ENCODE measurements around the gene C5. TPM values are rescaled to one million over a fixed set of nuclear protein-coding genes. Genes with fewer than 3 reads are reported as not detected.
"Not testable (repeated sequence)": the region's sequence is repeated elsewhere in the genome, so short reads cannot be mapped to it uniquely, and the experiment has no call there.

C5 gene
- total and polyA plus RNA-seq, 5 donors from 2014 or later, result 0.31 to 1.5 (median 1.1) TPM; not detected in 1

DNA sequence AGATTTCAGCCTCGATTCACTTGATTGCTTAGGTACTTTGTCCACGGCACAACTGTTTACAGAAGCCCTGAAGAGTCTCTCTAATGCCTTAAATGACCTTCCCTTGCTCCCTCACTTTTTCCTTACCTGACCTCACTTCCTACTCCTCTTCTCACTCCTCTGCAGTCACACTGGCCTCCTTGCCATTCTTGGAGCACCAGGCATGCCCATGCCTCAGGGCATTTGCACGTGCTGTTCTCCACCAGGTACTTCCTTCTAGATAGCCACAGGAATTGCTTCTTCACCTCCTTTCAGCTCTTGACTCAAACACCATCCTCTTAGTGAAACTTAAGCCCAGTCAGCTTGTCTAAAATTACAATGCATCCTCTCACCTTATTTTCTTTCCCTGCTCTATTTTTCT lies 71.1 kb downstream of the C5 start:
- no peak overlapping the region for H3K27ac ChIP-seq (ENCODE audit: insufficient read depth, low read length, poor library complexity, severe bottlenecking)
- ATAC-seq (ENCODE audit: low read depth in 2 of 2), result no peak
- DNase-seq, result no peak
- H3K36me3 Mint-ChIP-seq, result no peaks in the 10 kb centered on the region
- H3K4me3 Mint-ChIP-seq, result no peak overlapping the region
- H3K36me3 ChIP-seq (ENCODE audit: control insufficient read depth, insufficient read depth, low read length), result no peaks in the 10 kb centered on the region
- no peaks in the 10 kb centered on the region for H3K9me3 ChIP-seq (ENCODE audit: control insufficient read depth in 2 of 2, low read length in 2 of 2)
- H3K27ac Mint-ChIP-seq, result peak overlapping the region in 1 of 3 donors; percentile 61
- H3K4me3 ChIP-seq (ENCODE audit: low read depth, low read length), result no peak overlapping the region
- H3K4me1 ChIP-seq (ENCODE audit: control insufficient read depth, insufficient read depth, low read length, poor library complexity, severe bottlenecking), result peaks cover 13% of the 10 kb centered on the region
- no peaks in the 10 kb centered on the region for H3K27me3 Mint-ChIP-seq
- no peaks in the 10 kb centered on the region for H3K27me3 ChIP-seq (ENCODE audit: control insufficient read depth, insufficient read depth, low read length)
- H3K4me1 Mint-ChIP-seq, result peaks cover 15 to 17% (median 16%) of the 10 kb centered on the region in 4 donors
- no peaks in the 10 kb centered on the region for H3K9me3 Mint-ChIP-seq

DNA sequence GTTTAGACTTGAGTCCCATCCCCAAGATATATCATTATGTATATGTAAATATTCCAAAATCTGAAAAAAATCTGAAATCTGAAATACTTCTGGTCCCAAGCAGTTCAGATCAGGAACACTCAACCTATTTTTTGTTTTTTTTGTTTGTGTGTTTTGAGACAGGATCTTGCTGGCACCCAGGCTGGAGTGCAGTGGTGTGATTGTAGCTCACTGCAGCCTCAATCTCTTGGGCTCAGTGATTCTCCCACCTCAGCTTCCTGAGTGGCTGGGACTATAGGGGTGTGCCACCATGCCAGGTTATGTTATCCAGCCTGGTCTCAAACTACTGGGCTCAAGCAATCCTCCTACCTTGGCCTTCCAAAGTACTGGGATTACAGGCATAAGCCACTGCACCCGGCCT lies 72.8 kb downstream of the C5 start:
- no peak overlapping the region for H3K27ac Mint-ChIP-seq
- no peaks in the 10 kb centered on the region for H3K9me3 Mint-ChIP-seq
- ATAC-seq (ENCODE audit: low read depth in 2 of 2) (no peak), DNase-seq (no peak)
- no peaks in the 10 kb centered on the region for H3K36me3 Mint-ChIP-seq
- no peaks in the 10 kb centered on the region for H3K27me3 ChIP-seq (ENCODE audit: control insufficient read depth, insufficient read depth, low read length)
- H3K36me3 ChIP-seq (ENCODE audit: control insufficient read depth, insufficient read depth, low read length), result no peaks in the 10 kb centered on the region
- H3K27me3 Mint-ChIP-seq, result no peaks in the 10 kb centered on the region
- H3K4me1 ChIP-seq (ENCODE audit: control insufficient read depth, insufficient read depth, low read length, poor library complexity, severe bottlenecking), result peaks cover 13% of the 10 kb centered on the region
- no peak overlapping the region for H3K4me3 Mint-ChIP-seq
- peaks cover 15 to 17% (median 16%) of the 10 kb centered on the region in 4 donors for H3K4me1 Mint-ChIP-seq
- H3K27ac ChIP-seq (ENCODE audit: insufficient read depth, low read length, poor library complexity, severe bottlenecking), result no peak overlapping the region
- no peaks in the 10 kb centered on the region for H3K9me3 ChIP-seq (ENCODE audit: control insufficient read depth in 2 of 2, low read length in 2 of 2)
- no peak overlapping the region for H3K4me3 ChIP-seq (ENCODE audit: low read depth, low read length)

- H3K27me3 Mint-ChIP-seq, result no peaks in the 10 kb centered on the region
- Histone ChIP-seq H3K4me3 (ENCODE audit: low read depth, low read length) (peak overlapping the region; percentile 13), H3K9me3 (ENCODE audit: control insufficient read depth in 2 of 2, low read length in 2 of 2) (no peaks in the 10 kb centered on the region), H3K27me3 (ENCODE audit: control insufficient read depth, insufficient read depth, low read length) (no peaks in the 10 kb centered on the region), H3K36me3 (ENCODE audit: control insufficient read depth, insufficient read depth, low read length) (no peaks in the 10 kb centered on the region), H3K27ac (ENCODE audit: insufficient read depth, low read length, poor library complexity, severe bottlenecking) (peak overlapping the region; percentile 51), H3K4me1 (ENCODE audit: control insufficient read depth, insufficient read depth, low read length, poor library complexity, severe bottlenecking) (peaks cover 13% of the 10 kb centered on the region)
- peak overlapping the region; percentile 70 to 84 (median 74) for H3K27ac Mint-ChIP-seq
- H3K9me3 Mint-ChIP-seq, result no peaks in the 10 kb centered on the region
- H3K36me3 Mint-ChIP-seq, result no peaks in the 10 kb centered on the region
- DNase-seq, result peak in 2 of 3 donors; percentile 11 to 32
- peak; percentile 62 to 71 for ATAC-seq (ENCODE audit: low read depth in 2 of 2)
- no peak overlapping the region for H3K4me3 Mint-ChIP-seq
- peaks cover 10 to 17% (median 16%) of the 10 kb centered on the region in 4 donors for H3K4me1 Mint-ChIP-seq
These were observed 75.2 kb downstream of the C5 start for GRCh38 chr9:120974921-120975320.

DNA sequence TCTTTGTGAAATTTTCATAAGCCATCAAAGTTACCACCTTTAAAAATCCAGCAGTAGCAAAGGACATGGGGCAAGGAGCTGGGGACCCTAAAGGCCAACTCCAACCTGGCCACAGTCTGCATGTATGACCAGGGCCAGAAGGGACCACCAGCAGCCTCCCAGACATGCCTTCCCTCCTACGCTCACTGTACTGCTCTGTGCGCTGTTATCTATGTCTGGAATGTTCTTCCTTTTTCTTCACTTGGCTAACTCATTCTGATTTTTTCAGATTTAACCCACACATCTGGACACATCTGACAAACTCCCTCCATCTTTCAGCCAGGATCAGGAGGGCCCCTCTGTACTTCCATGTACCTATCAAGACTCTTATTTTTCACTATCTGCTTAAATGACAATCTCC lies 75.9 kb downstream of the C5 start:
- DNase-seq (no peak), ATAC-seq (ENCODE audit: low read depth in 2 of 2) (no peak)
- no peak overlapping the region for H3K4me3 ChIP-seq (ENCODE audit: low read depth, low read length)
- Mint-ChIP-seq H3K36me3 (no peaks in the 10 kb centered on the region), H3K9me3 (no peaks in the 10 kb centered on the region), H3K27ac (peak overlapping the region in 1 of 3 donors; percentile 84), H3K27me3 (no peaks in the 10 kb centered on the region), H3K4me1 (peaks cover 10 to 17% (median 16%) of the 10 kb centered on the region in 4 donors), H3K4me3 (no peak overlapping the region)
- no peaks in the 10 kb centered on the region for H3K36me3 ChIP-seq (ENCODE audit: control insufficient read depth, insufficient read depth, low read length)
- no peak overlapping the region for H3K27ac ChIP-seq (ENCODE audit: insufficient read depth, low read length, poor library complexity, severe bottlenecking)
- no peaks in the 10 kb centered on the region for H3K9me3 ChIP-seq (ENCODE audit: control insufficient read depth in 2 of 2, low read length in 2 of 2)
- peaks cover 13% of the 10 kb centered on the region for H3K4me1 ChIP-seq (ENCODE audit: control insufficient read depth, insufficient read depth, low read length, poor library complexity, severe bottlenecking)
- no peaks in the 10 kb centered on the region for H3K27me3 ChIP-seq (ENCODE audit: control insufficient read depth, insufficient read depth, low read length)

- peaks cover 10 to 17% (median 16%) of the 10 kb centered on the region in 4 donors for H3K4me1 Mint-ChIP-seq
These were observed 78.1 kb downstream of the C5 start for GRCh38 chr9:120971938-120972337.

DNA sequence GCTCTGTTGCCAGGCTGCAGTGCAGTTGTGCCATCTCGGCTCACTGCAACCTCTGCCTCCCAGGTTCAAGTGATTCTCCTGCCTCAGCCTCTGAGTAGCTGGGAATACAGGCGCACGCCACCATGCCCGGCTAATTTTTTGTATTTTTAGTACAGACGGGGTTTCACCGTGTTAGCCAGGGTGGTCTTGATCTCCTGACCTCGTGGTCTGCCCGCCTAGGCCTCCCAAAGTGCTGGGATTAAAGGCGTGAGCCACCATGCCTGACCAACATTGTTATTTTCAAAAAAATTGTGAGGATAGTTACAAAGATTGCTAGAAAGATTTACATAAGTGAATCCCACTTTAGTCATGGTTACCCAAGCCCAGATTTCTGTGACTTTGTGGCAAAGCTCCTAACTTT lies 78.6 kb downstream of the C5 start:
- not testable (repeated sequence) for H3K27ac ChIP-seq (ENCODE audit: insufficient read depth, low read length, poor library complexity, severe bottlenecking); H3K4me3 ChIP-seq (ENCODE audit: low read depth, low read length); H3K4me3 Mint-ChIP-seq; H3K9me3 Mint-ChIP-seq; H3K27ac Mint-ChIP-seq; H3K27me3 ChIP-seq (ENCODE audit: control insufficient read depth, insufficient read depth, low read length); ATAC-seq (ENCODE audit: low read depth in 2 of 2); H3K9me3 ChIP-seq (ENCODE audit: control insufficient read depth in 2 of 2, low read length in 2 of 2); H3K27me3 Mint-ChIP-seq; H3K36me3 ChIP-seq (ENCODE audit: control insufficient read depth, insufficient read depth, low read length); DNase-seq; H3K36me3 Mint-ChIP-seq
- peaks cover 13% of the 10 kb centered on the region for H3K4me1 ChIP-seq (ENCODE audit: control insufficient read depth, insufficient read depth, low read length, poor library complexity, severe bottlenecking)
- peaks cover 10 to 17% (median 16%) of the 10 kb centered on the region in 4 donors for H3K4me1 Mint-ChIP-seq

More at GRCh38 chr9:120971938-120972337, 78.1 kb downstream of the C5 start:
- H3K4me3 Mint-ChIP-seq, result no peak overlapping the region
- H3K4me1 ChIP-seq (ENCODE audit: control insufficient read depth, insufficient read depth, low read length, poor library complexity, severe bottlenecking), result peaks cover 13% of the 10 kb centered on the region
- H3K27me3 ChIP-seq (ENCODE audit: control insufficient read depth, insufficient read depth, low read length), result no peaks in the 10 kb centered on the region
- no peaks in the 10 kb centered on the region for H3K36me3 Mint-ChIP-seq
- no peak overlapping the region for H3K27ac ChIP-seq (ENCODE audit: insufficient read depth, low read length, poor library complexity, severe bottlenecking)
- H3K9me3 Mint-ChIP-seq, result no peaks in the 10 kb centered on the region
- no peak for DNase-seq
- H3K9me3 ChIP-seq (ENCODE audit: control insufficient read depth in 2 of 2, low read length in 2 of 2), result no peaks in the 10 kb centered on the region
- no peak overlapping the region for H3K4me3 ChIP-seq (ENCODE audit: low read depth, low read length)
- no peak overlapping the region for H3K27ac Mint-ChIP-seq
- ATAC-seq (ENCODE audit: low read depth in 2 of 2), result no peak
- no peaks in the 10 kb centered on the region for H3K36me3 ChIP-seq (ENCODE audit: control insufficient read depth, insufficient read depth, low read length)
- no peaks in the 10 kb centered on the region for H3K27me3 Mint-ChIP-seq

GRCh38 chr9:120970244-120970643 lies 79.8 kb downstream of the C5 start:
- Histone ChIP-seq H3K4me1 (ENCODE audit: control insufficient read depth, insufficient read depth, low read length, poor library complexity, severe bottlenecking) (peaks cover 10% of the 10 kb centered on the region), H3K9me3 (ENCODE audit: control insufficient read depth in 2 of 2, low read length in 2 of 2) (no peaks in the 10 kb centered on the region), H3K27ac (ENCODE audit: insufficient read depth, low read length, poor library complexity, severe bottlenecking) (no peak overlapping the region), H3K4me3 (ENCODE audit: low read depth, low read length) (no peak overlapping the region), H3K36me3 (ENCODE audit: control insufficient read depth, insufficient read depth, low read length) (no peaks in the 10 kb centered on the region), H3K27me3 (ENCODE audit: control insufficient read depth, insufficient read depth, low read length) (no peaks in the 10 kb centered on the region)
- Mint-ChIP-seq H3K27ac (no peak overlapping the region), H3K9me3 (no peaks in the 10 kb centered on the region), H3K4me1 (peaks cover 9 to 13% (median 11%) of the 10 kb centered on the region in 4 donors), H3K27me3 (no peaks in the 10 kb centered on the region), H3K4me3 (no peak overlapping the region), H3K36me3 (no peaks in the 10 kb centered on the region)
- DNase-seq, result no peak
- ATAC-seq (ENCODE audit: low read depth in 2 of 2), result no peak

DNA sequence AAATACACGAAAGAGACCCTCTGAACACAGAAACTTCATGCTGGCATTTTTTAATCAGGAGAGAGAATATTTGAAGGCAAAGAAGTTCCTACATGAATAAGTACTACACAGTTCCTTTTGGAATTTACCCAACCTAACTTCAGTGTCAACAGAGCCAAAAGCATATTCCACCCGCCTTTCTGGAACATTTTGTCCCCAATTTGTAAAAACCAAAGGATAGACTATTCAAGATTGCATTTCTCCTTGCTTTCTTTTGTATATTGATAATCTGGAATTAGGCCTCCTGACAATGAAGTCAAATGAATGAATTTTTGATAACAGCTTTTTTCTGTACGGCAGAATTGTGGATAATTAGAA lies 84.1 kb downstream of the C5 start:
- Histone ChIP-seq H3K27me3 (ENCODE audit: control insufficient read depth, insufficient read depth, low read length) (no peaks in the 10 kb centered on the region), H3K4me3 (ENCODE audit: low read depth, low read length) (no peak overlapping the region), H3K36me3 (ENCODE audit: control insufficient read depth, insufficient read depth, low read length) (no peaks in the 10 kb centered on the region), H3K27ac (ENCODE audit: insufficient read depth, low read length, poor library complexity, severe bottlenecking) (no peak overlapping the region), H3K4me1 (ENCODE audit: control insufficient read depth, insufficient read depth, low read length, poor library complexity, severe bottlenecking) (no peaks in the 10 kb centered on the region), H3K9me3 (ENCODE audit: control insufficient read depth in 2 of 2, low read length in 2 of 2) (no peaks in the 10 kb centered on the region)
- ATAC-seq (ENCODE audit: low read depth in 2 of 2) (no peak), DNase-seq (no peak)
- Mint-ChIP-seq H3K27ac (no peak overlapping the region), H3K4me1 (peaks cover 0 to 2% (median 0%) of the 10 kb centered on the region in 4 donors), H3K27me3 (no peaks in the 10 kb centered on the region), H3K4me3 (no peak overlapping the region), H3K36me3 (peaks cover 8% of the 10 kb centered on the region), H3K9me3 (no peaks in the 10 kb centered on the region)
